Caco-2 (cell line): ENCODE measurements around the gene CNDP1. TPM values are rescaled to one million over a fixed set of nuclear protein-coding genes. Genes with fewer than 3 reads are reported as not detected.

ENCODE experiments used
- BruUV-seq: library from RNA; stranded (reverse); fragments of 400-500 nt; replicated peaks from 2 replicates; lab custom pipeline; 2021; lab: Mats Ljungman, UMichigan
- CTCF ChIA-PET: fragments of 300-600 bp; sonication (Branson Sonifier 250); formaldehyde crosslinking; loops from one replicate; lab custom pipeline; 2022; ENCODE audit warnings: antibody characterized with exemption; lab: Charles Lee
- POLR2A ChIA-PET: fragments of 300-600 bp; sonication (Branson Sonifier 250); formaldehyde crosslinking; loops from one replicate; lab custom pipeline; 2022; ENCODE audit warnings: antibody characterized with exemption; lab: Charles Lee
- DNase-seq, 2 experiments: peaks; one replicate each; pipeline versions ENCODE4 v3.0.0 to v3.0.0-alpha.2; 2020 to 2022
- H3K27me3 ChIP-seq: replicated peaks from 2 replicates; pipeline ENCODE4 v1.6.0; 2011; ENCODE audit warnings: low read length; ENCODE audit not compliant: control insufficient read depth, insufficient read depth
- H3K36me3 ChIP-seq: 2 replicates; pipeline ENCODE4 v1.5.1; 2011; ENCODE audit warnings: low read length; ENCODE audit not compliant: control insufficient read depth, insufficient read depth
- H3K4me1 ChIP-seq: fragments of 250-450 bp; sonication (Bioruptor Pico); 2 replicates; pipeline ENCODE4 v1.5.1; 2020; ENCODE audit warnings: mild to moderate bottlenecking
- H3K4me3 ChIP-seq: 2 replicates; pipeline ENCODE4 v1.5.1; 2011; ENCODE audit warnings: low read depth, mild to moderate bottlenecking, control low read depth, low read length
- H3K9me3 ChIP-seq: fragments of 250-450 bp; sonication (Bioruptor Pico); 2 replicates; pipeline ENCODE4 v1.5.1; 2020; ENCODE audit warnings: mild to moderate bottlenecking, moderate library complexity
- H3K27ac Mint-ChIP-seq: one replicate; pipeline ENCODE4 v1.8.0; 2022; ENCODE audit warnings: mixed read lengths; ENCODE audit not compliant: unreplicated experiment
- H3K27me3 Mint-ChIP-seq: one replicate; pipeline ENCODE4 v1.8.0; 2022; ENCODE audit warnings: mixed read lengths; ENCODE audit not compliant: insufficient read depth, unreplicated experiment
- H3K36me3 Mint-ChIP-seq: one replicate; pipeline ENCODE4 v1.8.0; 2022; ENCODE audit warnings: mild to moderate bottlenecking, mixed read lengths; ENCODE audit not compliant: insufficient read depth, unreplicated experiment
- H3K4me1 Mint-ChIP-seq: one replicate; pipeline ENCODE4 v1.8.0; 2022; ENCODE audit warnings: low read depth, mixed read lengths; ENCODE audit not compliant: unreplicated experiment
- H3K4me3 Mint-ChIP-seq: one replicate; pipeline ENCODE4 v1.8.0; 2022; ENCODE audit warnings: mild to moderate bottlenecking, moderate library complexity, mixed read lengths; ENCODE audit not compliant: unreplicated experiment
- H3K9me3 Mint-ChIP-seq: one replicate; pipeline ENCODE4 v1.8.0; 2022; ENCODE audit warnings: mixed read lengths; ENCODE audit not compliant: unreplicated experiment
- CTCF ChIP-seq, 2 experiments: fragments of 200-600 bp in 1 of 2; IDR thresholded peaks; 1 replicate in 1 of 2; 2 replicates in 1 of 2; pipeline versions ENCODE4 v1.5.1 to v1.8.0; 2011 to 2022; ENCODE audit warnings: antibody characterized with exemption in 1 of 2, control low read depth in 1 of 2, inconsistent platforms in 1 of 2, low read depth in 1 of 2, low read length in 1 of 2, mild to moderate bottlenecking in 1 of 2, moderate library complexity in 1 of 2; ENCODE audit not compliant: insufficient read depth in 1 of 2, severe bottlenecking in 1 of 2, unreplicated experiment in 1 of 2
- intact Hi-C: fragments of 100-400 bp; cut with micrococcal nuclease; formaldehyde crosslinking; loops from one replicate; pipeline ENCODE4 v1.10.0; 2022; ENCODE audit not compliant: unreplicated experiment
- total RNA-seq: library from RNA; stranded (reverse); gene quantifications from 2 replicates; pipeline ENCODE4 v1.2.3, GENCODE V29; 2022

Gene CNDP1
- total RNA-seq, 1 experiment from 2014 or later: 0.48 TPM

- no peaks in the 10 kb centered on the region for H3K4me1 ChIP-seq
- H3K4me1 Mint-ChIP-seq: no peaks in the 10 kb centered on the region
- intact Hi-C loops: no loop called here
- no peak for DNase-seq
- no peaks in the 10 kb centered on the region for H3K9me3 Mint-ChIP-seq
- H3K27me3 ChIP-seq: no peaks in the 10 kb centered on the region
- H3K36me3 ChIP-seq: no peaks in the 10 kb centered on the region
- no peaks in the 10 kb centered on the region for H3K9me3 ChIP-seq
- ChIA-PET CTCF (no interaction called here), POLR2A (no interaction called here)
- no peak overlapping the region for H3K4me3 Mint-ChIP-seq
- H3K4me3 ChIP-seq: no peak overlapping the region
- no TSS peak for BruUV-seq
- H3K27me3 Mint-ChIP-seq: no peaks in the 10 kb centered on the region
- no peaks in the 10 kb centered on the region for H3K36me3 Mint-ChIP-seq
- H3K27ac Mint-ChIP-seq: no peak overlapping the region
- TF ChIP-seq CTCF (IDR thresholded peaks at IDR 0.05; ENCODE audit: insufficient read depth in 1 of 2, low read depth in 1 of 2, low read length in 1 of 2, severe bottlenecking in 1 of 2, unreplicated experiment in 1 of 2): no peak
Observed at GRCh38 chr18:74616494-74616893, 82.2 kb downstream of the CNDP1 start.

GRCh38 chr18:74617486-74617885 lies 83.2 kb downstream of the CNDP1 start:
- no peak overlapping the region for H3K4me3 Mint-ChIP-seq
- intact Hi-C loops: no loop called here
- BruUV-seq: no TSS peak
- no peak overlapping the region for H3K27ac Mint-ChIP-seq
- H3K9me3 ChIP-seq: no peaks in the 10 kb centered on the region
- no peaks in the 10 kb centered on the region for H3K9me3 Mint-ChIP-seq
- no peaks in the 10 kb centered on the region for H3K27me3 Mint-ChIP-seq
- no peaks in the 10 kb centered on the region for H3K36me3 Mint-ChIP-seq
- no peaks in the 10 kb centered on the region for H3K4me1 ChIP-seq
- H3K27me3 ChIP-seq: no peaks in the 10 kb centered on the region
- H3K4me3 ChIP-seq: no peak overlapping the region
- no peaks in the 10 kb centered on the region for H3K4me1 Mint-ChIP-seq
- DNase-seq: no peak
- POLR2A ChIA-PET: no interaction called here
- no peak for TF ChIP-seq CTCF (IDR thresholded peaks at IDR 0.05; ENCODE audit: insufficient read depth in 1 of 2, low read depth in 1 of 2, low read length in 1 of 2, severe bottlenecking in 1 of 2, unreplicated experiment in 1 of 2)
- H3K36me3 ChIP-seq: no peaks in the 10 kb centered on the region
- CTCF ChIA-PET: no interaction called here

- no peaks in the 10 kb centered on the region for H3K36me3 Mint-ChIP-seq
- no peak for TF ChIP-seq CTCF (IDR thresholded peaks at IDR 0.05; ENCODE audit: insufficient read depth in 1 of 2, low read depth in 1 of 2, low read length in 1 of 2, severe bottlenecking in 1 of 2, unreplicated experiment in 1 of 2)
- no peaks in the 10 kb centered on the region for H3K4me1 ChIP-seq
- H3K4me3 ChIP-seq: no peak overlapping the region
- CTCF ChIA-PET: no interaction called here
- POLR2A ChIA-PET: no interaction called here
- H3K9me3 ChIP-seq: no peaks in the 10 kb centered on the region
- no peaks in the 10 kb centered on the region for H3K4me1 Mint-ChIP-seq
- no peaks in the 10 kb centered on the region for H3K27me3 ChIP-seq
- no peaks in the 10 kb centered on the region for H3K9me3 Mint-ChIP-seq
- BruUV-seq: no TSS peak
- intact Hi-C loops: no loop called here
- no peak overlapping the region for H3K4me3 Mint-ChIP-seq
- no peak overlapping the region for H3K27ac Mint-ChIP-seq
- no peaks in the 10 kb centered on the region for H3K27me3 Mint-ChIP-seq
- H3K36me3 ChIP-seq: no peaks in the 10 kb centered on the region
- DNase-seq: no peak
Observed at GRCh38 chr18:74622072-74622471, 87.8 kb downstream of the CNDP1 start.
